NCI-H1694 treated with DMSO at 0.1 percent for 48 hours (cell line): Measurements from ENCODE around the gene PPP2R3B.
"Not testable (repeated sequence)": the region's sequence is repeated elsewhere in the genome, so short reads cannot be mapped to it uniquely, and the experiment has no call there.

Experiments used
- DNase-seq: peaks from one replicate; lab custom pipeline; 2025; lab: John Stamatoyannopoulos, UW

Gene PPP2R3B

GRCh38 chrX:386768-387575, at the start of gene PPP2R3B:
Gene PPP2R3B (minus strand): TSS chrX:386907. CDS start chrX:386691, 216 bp downstream.
- DNase-seq = no peak

- no peak for DNase-seq
These were observed 48.9 kb upstream of the PPP2R3B start for GRCh38 chrX:435536-436122.

GRCh38 chrX:434946-435345, 48.2 kb upstream of the PPP2R3B start:
- no peak for DNase-seq

- no peak for DNase-seq
These were observed 47.1 kb upstream of the PPP2R3B start for GRCh38 chrX:433771-434170.

GRCh38 chrX:432666-433065, 46.0 kb upstream of the PPP2R3B start:
- DNase-seq = not testable (repeated sequence)

GRCh38 chrX:431492-432111, 44.9 kb upstream of the PPP2R3B start:
- no peak for DNase-seq

- DNase-seq = no peak
These were observed 44.3 kb upstream of the PPP2R3B start for GRCh38 chrX:431056-431455.

- no peak for DNase-seq
These were observed 42.6 kb upstream of the PPP2R3B start for GRCh38 chrX:429266-429825.

- DNase-seq = no peak
These were observed 41.4 kb upstream of the PPP2R3B start for GRCh38 chrX:427812-428725.

GRCh38 chrX:426881-427280, 40.2 kb upstream of the PPP2R3B start:
- no peak for DNase-seq

- DNase-seq = no peak
These were observed 38.3 kb upstream of the PPP2R3B start for GRCh38 chrX:425056-425455.

- no peak for DNase-seq
These were observed 35.1 kb upstream of the PPP2R3B start for GRCh38 chrX:421646-422391.

GRCh38 chrX:420496-421223, 34.0 kb upstream of the PPP2R3B start:
- no peak for DNase-seq

- DNase-seq = no peak
These were observed 32.4 kb upstream of the PPP2R3B start for GRCh38 chrX:418927-419729.

GRCh38 chrX:415498-415897, 28.8 kb upstream of the PPP2R3B start:
- DNase-seq = not testable (repeated sequence)

- DNase-seq = no peak
These were observed 26.9 kb upstream of the PPP2R3B start for GRCh38 chrX:413322-414201.

GRCh38 chrX:410296-410695, 23.6 kb upstream of the PPP2R3B start:
- DNase-seq = no peak

GRCh38 chrX:405149-405548, 18.4 kb upstream of the PPP2R3B start:
- DNase-seq = no peak

GRCh38 chrX:404656-405055, 17.9 kb upstream of the PPP2R3B start:
- no peak for DNase-seq
